LNCaP clone FGC (cell line): Measurements from ENCODE around the gene ADRM1.

ENCODE experiments used
- DNase-seq: peaks from one replicate; pipeline ENCODE4 v3.0.0-alpha.2; 2011; ENCODE audit warnings: low read depth
- H3K4me3 ChIP-seq: 2 replicates; pipeline ENCODE4 v1.5.1; 2011; ENCODE audit warnings: mild to moderate bottlenecking, low read depth, low read length, control low read depth
- CTCF ChIP-seq: IDR thresholded peaks from 2 replicates; pipeline ENCODE4 v1.5.1; 2012; ENCODE audit warnings: mild to moderate bottlenecking; ENCODE audit not compliant: control insufficient read depth, insufficient read depth; ENCODE audit errors: extremely low read depth

The ADRM1 gene

GRCh38 chr20:62276439-62276838, 26.4 kb upstream of the ADRM1 start:
- H3K4me3 ChIP-seq, result no peak overlapping the region
- no peak for DNase-seq
- TF ChIP-seq CTCF, result no peak

GRCh38 chr20:62277253-62277652, 25.5 kb upstream of the ADRM1 start:
- no peak for DNase-seq
- no peak overlapping the region for H3K4me3 ChIP-seq
- no peak for TF ChIP-seq CTCF

GRCh38 chr20:62280303-62280702, 22.5 kb upstream of the ADRM1 start:
- no peak for DNase-seq
- no peak overlapping the region for H3K4me3 ChIP-seq
- TF ChIP-seq CTCF, result no peak

GRCh38 chr20:62281161-62281933, 21.4 kb upstream of the ADRM1 start:
- H3K4me3 ChIP-seq, result no peak overlapping the region
- TF ChIP-seq CTCF, result no peak
- DNase-seq, result no peak

GRCh38 chr20:62282103-62282502, 20.7 kb upstream of the ADRM1 start:
- DNase-seq, result no peak
- H3K4me3 ChIP-seq, result no peak overlapping the region
- no peak for TF ChIP-seq CTCF

GRCh38 chr20:62282877-62283503, 19.8 kb upstream of the ADRM1 start:
- H3K4me3 ChIP-seq, result no peak overlapping the region
- TF ChIP-seq CTCF, result no peak
- no peak for DNase-seq
